Forelimb muscle (tissue), 1 donor: ENCODE measurements around the gene CLDN6. TPM values are rescaled to one million over a fixed set of nuclear protein-coding genes. Genes with fewer than 3 reads are reported as not detected.

ENCODE experiments used
- DNase-seq: peaks from one replicate; pipeline ENCODE4 v3.0.0-alpha.2; 2013; ENCODE audit warnings: low read depth
- polyA plus RNA-seq: library from polyadenylated mRNA; unstranded; fragments of 120-200 nt; gene quantifications from one replicate; pipeline ENCODE4 v1.2.1, GENCODE V29; 2013; ENCODE audit not compliant: insufficient read length

Gene CLDN6
- polyA plus RNA-seq, 1 donor = 0.19 TPM

DNA sequence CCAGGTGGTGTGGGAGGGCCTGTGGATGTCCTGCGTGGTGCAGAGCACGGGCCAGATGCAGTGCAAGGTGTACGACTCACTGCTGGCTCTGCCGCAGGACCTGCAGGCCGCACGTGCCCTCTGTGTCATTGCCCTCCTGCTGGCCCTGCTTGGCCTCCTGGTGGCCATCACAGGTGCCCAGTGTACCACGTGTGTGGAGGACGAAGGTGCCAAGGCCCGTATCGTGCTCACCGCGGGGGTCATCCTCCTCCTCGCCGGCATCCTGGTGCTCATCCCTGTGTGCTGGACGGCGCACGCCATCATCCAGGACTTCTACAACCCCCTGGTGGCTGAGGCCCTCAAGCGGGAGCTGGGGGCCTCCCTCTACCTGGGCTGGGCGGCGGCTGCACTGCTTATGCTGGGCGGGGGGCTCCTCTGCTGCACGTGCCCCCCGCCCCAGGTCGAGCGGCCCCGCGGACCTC is 4.5 kb downstream of the CLDN6 start:
- DNase-seq = no peak

GRCh38 chr16:3012828-3013420 is 5.1 kb downstream of the CLDN6 start, which contains the start of gene CLDN9:
Gene CLDN9 (plus strand): TSS chr16:3012923. CDS start chr16:3013363, 440 bp downstream.
- no peak for DNase-seq

DNA sequence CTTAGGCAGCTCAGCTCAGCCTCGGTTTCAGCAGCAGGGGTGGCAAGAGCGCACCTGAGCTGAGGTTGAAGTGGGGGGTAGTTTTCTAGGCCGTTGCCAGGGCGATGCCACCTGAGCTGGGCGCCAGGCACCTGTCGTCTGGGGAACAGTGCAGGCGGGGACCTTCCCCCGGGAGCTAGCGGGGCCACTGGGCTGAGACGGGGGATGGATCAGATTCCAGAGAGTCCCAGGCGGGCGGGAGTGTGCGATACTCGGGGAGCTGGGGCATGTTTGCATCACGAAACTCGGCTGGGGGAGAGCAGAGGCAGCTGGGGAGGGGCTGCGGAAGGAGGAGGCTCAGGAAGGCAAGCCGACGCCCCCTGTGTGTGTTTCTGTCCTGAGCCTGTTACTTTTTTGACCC is 5.7 kb downstream of the CLDN6 start:
- no peak for DNase-seq

- no peak for DNase-seq
Observed at GRCh38 chr16:3010510-3010909, 7.5 kb downstream of the CLDN6 start.

DNA sequence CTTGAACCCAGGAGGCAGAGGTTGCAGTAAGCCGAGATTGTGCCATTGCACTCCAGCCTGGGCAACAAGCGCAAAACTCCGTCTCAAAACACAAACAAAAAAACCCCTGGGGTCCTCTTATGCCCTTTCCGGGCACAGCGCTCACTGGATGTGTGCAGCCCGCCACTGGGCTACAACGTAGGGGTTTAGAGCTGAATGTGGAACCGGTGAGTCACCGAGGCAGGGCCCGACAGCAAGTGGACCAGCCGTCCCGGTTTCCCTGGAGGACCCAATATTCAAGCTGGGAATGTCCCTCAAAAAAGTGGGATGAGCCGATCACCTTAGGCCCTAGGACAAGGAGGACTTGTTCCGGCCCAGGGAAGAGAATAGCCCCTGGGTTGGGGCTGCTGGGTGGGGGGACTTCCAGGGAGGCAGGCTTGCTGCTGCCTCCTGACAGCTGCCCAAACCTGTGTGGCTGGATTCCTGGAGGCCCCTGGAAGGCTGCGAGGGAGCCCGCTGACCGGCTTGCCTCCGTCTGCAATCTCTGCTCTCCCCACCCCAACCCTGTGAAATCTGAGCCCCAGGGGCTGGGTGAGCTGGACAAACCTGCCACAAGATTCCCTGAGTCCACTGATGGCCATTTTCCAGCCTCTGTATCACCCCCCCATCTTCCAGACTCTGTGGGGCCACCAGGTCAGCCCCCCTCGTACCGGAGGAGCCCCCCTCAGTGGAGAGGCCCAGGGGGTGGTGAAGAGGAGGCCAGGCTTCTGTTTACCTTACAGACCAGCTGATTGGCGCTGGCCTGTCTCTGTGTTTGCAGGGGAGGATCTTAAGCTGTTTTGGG is 8.2 kb downstream of the CLDN6 start:
- DNase-seq = no peak

DNA sequence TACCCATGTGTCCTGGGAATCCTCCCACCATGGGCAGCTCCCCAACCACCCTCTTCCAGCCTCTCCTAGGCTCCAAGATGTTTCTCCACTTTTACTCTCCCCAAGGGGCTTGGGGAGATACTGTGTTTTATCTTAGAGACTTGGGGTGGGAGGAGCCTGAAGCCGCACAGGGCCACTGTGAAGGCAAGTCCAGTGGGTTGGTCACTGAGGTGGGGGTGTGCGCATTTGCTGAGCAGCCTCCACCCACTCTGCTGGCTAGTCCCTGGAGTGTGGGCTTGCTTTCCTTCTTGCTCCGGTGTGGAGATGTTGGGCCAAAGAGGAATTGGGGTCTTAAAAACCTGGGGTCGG is 9.3 kb downstream of the CLDN6 start:
- no peak for DNase-seq

- DNase-seq = no peak
Observed at GRCh38 chr16:3007957-3008689, 9.9 kb downstream of the CLDN6 start.

DNA sequence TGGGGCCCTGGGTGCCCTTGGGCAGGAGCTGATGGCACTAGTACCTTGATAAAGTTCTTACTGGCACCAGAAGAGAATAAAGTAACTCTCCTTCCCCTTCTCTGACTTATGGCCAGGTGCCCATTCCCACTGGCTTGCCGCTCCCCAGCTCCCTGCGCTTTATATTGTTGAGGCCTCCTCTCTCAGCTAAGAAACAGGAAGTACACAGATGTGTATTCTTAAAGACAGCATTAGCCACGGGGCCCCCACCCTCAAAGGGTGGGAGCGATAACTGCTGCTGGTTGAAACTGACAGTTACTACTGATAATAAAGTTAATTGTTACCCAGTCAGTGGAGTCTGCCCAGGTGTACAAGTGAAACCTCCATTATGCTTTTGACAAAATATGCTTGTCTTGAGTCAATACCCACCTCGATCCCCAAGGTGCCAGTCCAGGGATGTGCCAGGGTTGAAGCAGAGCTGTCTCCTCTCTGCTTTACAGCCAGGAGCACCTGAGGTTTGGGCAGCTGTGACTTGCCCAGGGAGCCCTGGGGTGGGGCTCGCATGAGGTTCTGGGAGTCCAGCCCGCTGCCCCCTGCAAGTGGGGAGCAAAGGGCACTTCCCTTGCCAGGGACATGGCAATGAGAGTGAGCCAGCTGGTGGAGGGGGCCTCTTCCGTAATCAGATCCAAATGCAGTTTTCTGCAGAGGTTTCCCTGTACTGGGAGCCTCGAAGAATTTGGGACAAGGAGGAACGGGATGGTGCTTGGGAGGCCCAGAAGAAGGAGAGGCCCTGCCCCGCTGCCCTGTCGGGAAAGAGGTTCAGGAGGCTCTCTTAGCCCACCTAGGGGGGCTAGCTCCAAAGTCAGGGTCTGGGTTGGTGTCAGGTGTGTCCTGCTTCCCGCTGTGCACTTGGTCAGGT is 10.7 kb downstream of the CLDN6 start:
- DNase-seq = no peak

DNA sequence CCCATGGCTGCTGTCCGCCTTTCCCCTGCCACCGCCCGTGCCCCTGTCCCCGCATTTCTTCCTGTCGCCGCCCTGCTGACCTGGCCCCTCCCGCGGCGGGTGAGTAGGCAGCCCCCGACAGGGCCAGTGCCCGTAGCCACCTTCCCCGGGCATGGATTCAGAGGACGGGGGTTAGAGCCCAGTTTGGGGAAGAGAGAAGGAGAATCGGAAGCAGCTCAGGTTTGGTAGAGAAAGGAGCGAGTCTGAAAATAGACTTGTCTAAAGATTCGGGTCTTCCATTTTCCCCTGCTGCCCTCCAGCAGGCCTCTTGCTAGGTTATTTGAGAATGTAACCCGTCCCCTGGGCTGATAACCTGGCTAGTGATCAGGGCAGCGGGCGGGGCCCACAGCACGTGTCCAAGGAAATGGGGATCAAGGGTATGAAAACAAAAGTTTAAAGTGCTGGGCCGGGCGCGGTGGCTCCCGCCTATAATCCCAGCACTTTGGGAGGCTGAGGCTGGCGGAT is 13.2 kb downstream of the CLDN6 start:
- no peak for DNase-seq

DNA sequence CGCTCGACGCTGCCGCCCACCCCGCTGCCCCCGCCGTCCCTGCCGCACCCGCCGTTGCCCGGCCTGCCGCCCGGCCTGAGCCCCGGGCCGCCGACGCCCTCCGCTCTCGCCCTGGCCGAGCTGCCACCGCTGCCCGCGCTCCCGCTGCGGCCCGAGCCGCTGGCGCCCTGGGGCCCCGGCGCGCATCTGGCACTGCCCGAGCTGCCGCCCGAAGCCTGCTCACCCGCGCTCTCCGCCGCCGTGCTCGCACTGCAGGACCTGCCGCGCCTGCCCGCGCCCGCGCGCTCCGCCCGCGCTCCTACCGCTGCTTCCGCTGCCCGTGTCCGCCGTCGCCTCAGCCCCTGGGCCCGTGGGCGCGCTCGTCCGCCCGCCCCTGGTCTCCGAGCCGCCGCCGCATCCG is 13.7 kb downstream of the CLDN6 start:
- DNase-seq = no peak

GRCh38 chr16:3003582-3004270 is 14.3 kb downstream of the CLDN6 start:
- DNase-seq = peak; percentile 85

DNA sequence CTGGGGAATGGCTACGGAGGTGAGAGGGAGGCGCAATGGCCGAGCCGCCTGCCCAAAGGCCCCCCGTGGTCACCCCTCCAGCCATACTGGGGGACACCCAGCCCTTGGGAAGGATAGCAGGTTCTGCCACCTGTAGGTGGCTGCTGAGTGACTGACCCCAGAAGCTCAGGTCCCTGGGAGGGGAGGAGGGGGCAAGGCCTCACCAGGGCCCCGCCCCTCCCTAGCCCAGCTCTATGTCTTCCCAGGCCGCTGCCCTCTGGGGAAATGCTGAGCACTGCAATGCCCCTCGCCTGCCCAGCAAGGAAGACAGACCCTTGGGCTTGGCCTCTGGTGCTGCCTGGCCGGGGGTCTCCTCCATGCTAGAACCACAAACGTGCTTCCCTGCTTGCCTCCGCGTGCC is 16.7 kb downstream of the CLDN6 start:
- no peak for DNase-seq

- no peak for DNase-seq
Observed at GRCh38 chr16:3000540-3000939, 17.4 kb downstream of the CLDN6 start.

GRCh38 chr16:2999929-3000328 is 18.1 kb downstream of the CLDN6 start:
- DNase-seq = no peak

DNA sequence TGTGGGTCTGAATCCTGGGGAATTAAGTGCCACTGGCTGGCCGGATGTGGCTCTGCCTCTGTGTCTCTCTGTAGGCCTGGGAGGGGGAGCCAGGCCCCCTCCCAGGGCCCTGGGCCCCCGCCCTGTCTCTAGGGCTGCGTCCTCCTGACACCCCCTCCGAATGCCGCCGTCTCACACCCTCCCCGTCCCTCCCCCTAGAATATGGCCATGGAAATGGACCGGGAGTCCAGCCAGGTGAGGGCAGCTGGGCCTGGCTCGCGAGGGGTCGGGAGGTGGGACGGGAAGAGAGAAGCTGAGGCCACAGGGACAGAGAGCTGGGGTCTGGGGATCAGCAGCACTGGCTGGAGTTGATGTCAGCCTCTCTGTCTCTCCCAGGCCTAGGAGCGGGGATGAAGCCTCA is 21.7 kb downstream of the CLDN6 start:
- no peak for DNase-seq

DNA sequence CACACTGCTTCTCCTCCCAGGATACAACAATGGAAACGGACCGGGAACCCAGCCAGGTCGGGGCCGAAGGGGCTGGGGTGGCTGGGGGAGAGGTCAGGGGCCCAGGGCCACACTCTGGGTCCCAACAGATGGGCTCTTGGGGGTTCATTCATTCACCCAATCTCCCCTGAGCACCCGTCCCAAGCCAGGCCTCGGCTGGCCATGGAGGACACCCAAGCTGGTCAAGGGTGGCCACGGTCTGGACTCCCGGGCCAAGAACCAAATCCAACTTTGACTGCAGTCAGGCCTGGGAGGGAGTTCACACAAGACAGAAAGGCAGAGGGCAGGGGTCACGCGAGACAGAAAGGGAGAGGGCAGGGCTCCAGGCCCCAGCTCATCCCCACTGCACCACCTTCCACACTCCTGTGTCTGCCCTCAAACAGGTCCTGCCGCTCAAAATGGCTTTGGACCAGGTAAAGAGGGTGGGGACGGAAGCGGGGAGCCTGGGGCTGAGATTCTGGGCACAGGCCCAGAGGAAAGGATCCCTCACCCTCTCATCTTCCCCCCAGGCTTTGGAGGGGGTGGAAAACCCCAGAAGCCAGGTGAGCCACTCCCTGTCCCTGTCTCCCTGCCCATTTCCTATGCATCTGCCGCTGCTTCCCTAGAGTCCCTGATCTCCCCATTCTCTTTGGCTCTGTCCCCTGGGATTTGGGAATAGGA is 25.5 kb downstream of the CLDN6 start:
- no peak for DNase-seq

DNA sequence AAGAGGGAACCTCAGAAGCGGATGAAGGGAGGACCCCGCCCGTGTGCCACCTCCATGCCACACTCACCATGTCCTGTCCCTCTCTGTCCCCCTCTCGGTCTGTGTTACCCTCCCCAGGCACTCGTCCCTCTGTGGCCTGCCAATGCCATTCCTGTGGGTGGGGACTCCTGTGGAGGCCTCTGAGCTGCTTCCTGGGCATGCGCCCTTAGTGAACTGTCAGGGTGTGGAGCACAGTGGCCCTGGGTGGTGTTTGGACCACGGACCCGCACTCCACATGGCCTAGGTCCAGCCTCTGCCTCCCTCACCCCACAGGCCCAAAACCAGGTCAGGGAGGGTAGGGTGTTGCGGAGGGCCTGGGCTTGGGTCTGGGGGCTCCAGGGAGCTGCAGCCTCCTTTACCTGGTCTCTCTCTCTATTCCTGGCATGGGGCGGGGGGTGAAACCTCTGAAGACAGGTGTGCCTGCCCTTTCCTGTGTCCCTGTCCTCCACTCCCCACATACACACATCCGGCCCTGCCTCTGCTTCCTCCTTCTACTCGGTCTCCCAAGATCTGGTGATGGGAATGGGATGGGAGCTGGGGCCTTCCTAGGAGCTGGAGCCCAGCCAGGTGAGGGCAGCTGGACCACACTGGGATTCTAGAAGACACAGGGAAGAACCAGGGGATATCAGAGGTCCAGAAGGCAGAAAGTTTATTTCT is 26.3 kb downstream of the CLDN6 start:
- DNase-seq = no peak

DNA sequence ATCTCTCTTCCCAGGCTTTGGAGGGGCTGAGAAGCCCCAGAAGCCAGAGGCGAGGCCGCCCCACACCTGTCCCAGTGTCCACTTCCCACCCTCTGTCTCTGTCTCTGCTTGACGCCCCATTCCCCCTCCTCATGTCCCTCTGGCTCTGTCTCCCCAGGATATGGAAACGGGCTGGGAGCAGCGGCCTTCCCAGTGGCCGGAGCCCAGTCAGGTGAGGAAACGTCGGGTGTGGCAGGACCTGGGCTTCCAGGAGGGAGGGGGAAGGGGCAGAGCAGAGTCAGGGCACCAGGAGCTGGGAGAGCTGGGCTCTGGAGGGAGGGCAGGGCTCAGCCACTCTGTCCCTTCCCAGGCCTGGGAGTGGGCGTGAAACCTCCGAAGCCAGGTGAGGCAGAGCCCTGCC is 27.1 kb downstream of the CLDN6 start:
- DNase-seq = no peak

- no peak for DNase-seq
Observed at GRCh38 chr16:2988590-2989099, 29.3 kb downstream of the CLDN6 start.
